HEK293 (cell line): ENCODE data around the gene SNX17.

Experiments
- CTCF ChIP-seq: fragments of 450-650 bp; formaldehyde crosslinking; IDR thresholded peaks from 2 replicates; pipeline ENCODE4 v1.5.1; 2016; ENCODE audit warnings: missing biosample characterization, missing genetic modification characterization
- GLI2 ChIP-seq: fragments of 450-650 bp; formaldehyde crosslinking; IDR thresholded peaks from 2 replicates; pipeline ENCODE4; 2017; ENCODE audit warnings: missing biosample characterization, missing genetic modification characterization, low read depth, borderline replicate concordance
- GLI4 ChIP-seq: fragments of 450-650 bp; formaldehyde crosslinking; IDR thresholded peaks from 2 replicates; pipeline ENCODE4 v1.5.1; 2016; ENCODE audit warnings: missing biosample characterization, missing genetic modification characterization
- GLIS1 ChIP-seq: fragments of 450-650 bp; formaldehyde crosslinking; IDR thresholded peaks from 2 replicates; pipeline ENCODE4 v1.5.1; 2016; ENCODE audit warnings: missing biosample characterization, missing genetic modification characterization
- GLIS2 ChIP-seq: fragments of 450-650 bp; formaldehyde crosslinking; IDR thresholded peaks from 2 replicates; pipeline ENCODE4 v1.5.1; 2016; ENCODE audit warnings: missing biosample characterization, missing genetic modification characterization
- HOXA7 ChIP-seq: sonication (generic); formaldehyde crosslinking; IDR thresholded peaks from 2 replicates; pipeline ENCODE4 v1.8.1; 2022; ENCODE audit warnings: missing genetic modification reagents, borderline replicate concordance
- KLF1 ChIP-seq: fragments of 450-650 bp; formaldehyde crosslinking; IDR thresholded peaks from 2 replicates; pipeline ENCODE4 v1.5.1; 2016; ENCODE audit warnings: missing biosample characterization, missing genetic modification characterization
- MEIS1 ChIP-seq: sonication (generic); formaldehyde crosslinking; IDR thresholded peaks from 2 replicates; pipeline ENCODE4 v1.8.1; 2022; ENCODE audit warnings: missing genetic modification reagents, mild to moderate bottlenecking, borderline replicate concordance
- SCRT2 ChIP-seq: fragments of 450-650 bp; formaldehyde crosslinking; IDR thresholded peaks from 2 replicates; pipeline ENCODE4 v1.5.1; 2016; ENCODE audit warnings: missing biosample characterization, missing genetic modification characterization
- SP7 ChIP-seq: fragments of 450-650 bp; formaldehyde crosslinking; IDR thresholded peaks from 2 replicates; pipeline ENCODE4 v1.5.1; 2016; ENCODE audit warnings: missing biosample characterization, missing genetic modification characterization
- ZBTB11 ChIP-seq: fragments of 450-650 bp; formaldehyde crosslinking; conservative IDR thresholded peaks from 2 replicates; pipeline ENCODE4 v1.5.1; 2016; ENCODE audit warnings: low read depth, missing biosample characterization, missing genetic modification characterization
- ZBTB21 ChIP-seq: fragments of 450-650 bp; formaldehyde crosslinking; IDR thresholded peaks from 2 replicates; pipeline ENCODE4 v1.5.1; 2017; ENCODE audit warnings: missing biosample characterization, missing genetic modification characterization
- ZFP37 ChIP-seq: fragments of 450-650 bp; formaldehyde crosslinking; IDR thresholded peaks from 2 replicates; pipeline ENCODE4 v1.5.1; 2016; ENCODE audit warnings: missing biosample characterization, missing genetic modification characterization
- ZIC2 ChIP-seq: fragments of 450-650 bp; formaldehyde crosslinking; IDR thresholded peaks from 2 replicates; pipeline ENCODE4 v1.5.1; 2016; ENCODE audit warnings: missing biosample characterization, missing genetic modification characterization
- ZNF112 ChIP-seq: fragments of 450-650 bp; formaldehyde crosslinking; IDR thresholded peaks from 2 replicates; pipeline ENCODE4 v1.5.0; 2017; ENCODE audit warnings: missing biosample characterization, missing genetic modification characterization
- ZNF174 ChIP-seq: fragments of 450-650 bp; formaldehyde crosslinking; IDR thresholded peaks from 2 replicates; pipeline ENCODE4 v1.5.0; 2017; ENCODE audit warnings: missing biosample characterization, mild to moderate bottlenecking, missing genetic modification characterization
- ZNF202 ChIP-seq: fragments of 450-650 bp; formaldehyde crosslinking; IDR thresholded peaks from 2 replicates; pipeline ENCODE4 v1.5.1; 2016; ENCODE audit warnings: missing biosample characterization, missing genetic modification characterization, borderline replicate concordance
- ZNF23 ChIP-seq: fragments of 450-650 bp; formaldehyde crosslinking; IDR thresholded peaks from 2 replicates; pipeline ENCODE4 v1.5.1; 2016; ENCODE audit warnings: missing biosample characterization, missing genetic modification characterization, borderline replicate concordance
- ZNF341 ChIP-seq: fragments of 450-650 bp; formaldehyde crosslinking; IDR thresholded peaks from 2 replicates; pipeline ENCODE4; 2016; ENCODE audit warnings: low read depth, missing biosample characterization, missing genetic modification characterization
- ZNF423 ChIP-seq: fragments of 450-650 bp; formaldehyde crosslinking; IDR thresholded peaks from 2 replicates; pipeline ENCODE4 v1.5.1; 2016; ENCODE audit warnings: missing biosample characterization, missing genetic modification characterization
- ZNF501 ChIP-seq: fragments of 450-650 bp; formaldehyde crosslinking; IDR thresholded peaks from 2 replicates; pipeline ENCODE4 v1.5.1; 2016; ENCODE audit warnings: missing biosample characterization, missing genetic modification characterization
- ZNF518A ChIP-seq: fragments of 450-650 bp; formaldehyde crosslinking; conservative IDR thresholded peaks from 2 replicates; pipeline ENCODE4 v1.5.1; 2016; ENCODE audit warnings: low read depth, missing biosample characterization, missing genetic modification characterization
- ZNF600 ChIP-seq: fragments of 450-650 bp; formaldehyde crosslinking; IDR thresholded peaks from 2 replicates; pipeline ENCODE4 v1.5.1; 2016; ENCODE audit warnings: missing biosample characterization, missing genetic modification characterization
- ZNF624 ChIP-seq: fragments of 450-650 bp; formaldehyde crosslinking; IDR thresholded peaks from 2 replicates; pipeline ENCODE4 v1.5.1; 2017; ENCODE audit warnings: missing biosample characterization, missing genetic modification characterization
- ZXDB ChIP-seq: fragments of 450-650 bp; formaldehyde crosslinking; IDR thresholded peaks from 2 replicates; pipeline ENCODE4 v1.5.1; 2016; ENCODE audit warnings: missing biosample characterization, missing genetic modification characterization

SNX17 gene

GRCh38 chr2:27356382-27357181 is 13.8 kb upstream of the SNX17 start, which contains the start of gene GTF3C2 (continued):
- no peak for TF ChIP-seq SCRT2 (tag by site-specific recombination)
- TF ChIP-seq ZNF518A: peak; percentile 54; the same call in 1 of the 2 replicates
- peak; percentile 43; the same call in 1 of the 2 replicates for TF ChIP-seq ZBTB21 (tag by site-specific recombination)
- TF ChIP-seq ZNF23: no peak
- peak; percentile 54 for TF ChIP-seq GLIS1 (tag by site-specific recombination)
- TF ChIP-seq ZNF174 (tag by site-specific recombination): no peak
- peak; percentile 79; the same call in 1 of the 2 replicates for TF ChIP-seq ZXDB (tag by site-specific recombination)
- no peak for TF ChIP-seq ZNF112 (tag by site-specific recombination)
- TF ChIP-seq SP7: peak; percentile 65; the same call in 1 of the 2 replicates
- TF ChIP-seq CTCF (tag by site-specific recombination): peak; percentile 68
- no peak for TF ChIP-seq GLI4
- no peak for TF ChIP-seq HOXA7 (CRISPR knock-in tag)
- no peak for TF ChIP-seq ZNF624
- no peak for TF ChIP-seq MEIS1 (CRISPR knock-in tag)
- peak; percentile 64 for TF ChIP-seq ZNF501 (tag by site-specific recombination)
- peak; percentile 43 for TF ChIP-seq ZIC2 (tag by site-specific recombination)
- TF ChIP-seq KLF1 (tag by site-specific recombination): no peak; the same call in 1 of the 2 replicates
- TF ChIP-seq GLIS2 (tag by site-specific recombination): peak; percentile 94
- TF ChIP-seq ZNF600 (tag by site-specific recombination): peak; percentile 92
- TF ChIP-seq ZFP37 (tag by site-specific recombination): no peak; the same call in 1 of the 2 replicates
- peak; percentile 84 for TF ChIP-seq ZBTB11 (tag by site-specific recombination)
- TF ChIP-seq ZNF423 (tag by site-specific recombination): no peak
- peak; percentile 83; the same call in 1 of the 2 replicates for TF ChIP-seq ZNF341 (tag by site-specific recombination)
- TF ChIP-seq ZNF202 (tag by site-specific recombination): no peak
- no peak for TF ChIP-seq GLI2
